OCI-LY7 (cell line): ENCODE results near the gene DRC7. TPM values are rescaled to one million over a fixed set of nuclear protein-coding genes. Genes with fewer than 3 reads are reported as not detected.
A peak's percentile ranks its signal among the peaks of the same experiment; 100 is the strongest.

Experiments used
- BruUV-seq: library from RNA; stranded (reverse); fragments of 400-500 nt; replicated peaks from 2 replicates; lab custom pipeline; 2021; lab: Mats Ljungman, UMichigan
- CTCF ChIA-PET: fragments of 300-600 bp; sonication (Branson Sonifier 250); formaldehyde crosslinking; loops from one replicate; lab custom pipeline; 2022; ENCODE audit warnings: antibody characterized with exemption; ENCODE audit not compliant: unreplicated experiment; lab: Charles Lee
- POLR2A ChIA-PET: fragments of 300-600 bp; sonication (Branson Sonifier 250); formaldehyde crosslinking; loops from one replicate; lab custom pipeline; 2022; ENCODE audit warnings: antibody characterized with exemption; lab: Charles Lee
- DNase-seq: peaks from one replicate; pipeline ENCODE4 v3.0.0-alpha.2; 2015; ENCODE audit warnings: low spot score
- H2AFZ ChIP-seq: fragments of 200-600 bp; sonication (generic), shearing (Covaris generic); 2 replicates; pipeline ENCODE4 v1.6.1; 2014; ENCODE audit warnings: mild to moderate bottlenecking, antibody characterized with exemption, low read length, moderate library complexity
- H3K27ac ChIP-seq: fragments of 200-600 bp; sonication (generic); 2 replicates; pipeline ENCODE4 v1.5.1; 2014; ENCODE audit warnings: mixed run types, low read depth, mild to moderate bottlenecking, moderate library complexity, low read length, inconsistent platforms; ENCODE audit not compliant: poor library complexity, severe bottlenecking
- H3K36me3 ChIP-seq: fragments of 200-600 bp; sonication (generic); 2 replicates; pipeline ENCODE4 v1.6.1; 2014; ENCODE audit warnings: mild to moderate bottlenecking, antibody characterized with exemption, low read length, moderate library complexity, mixed read lengths; ENCODE audit not compliant: insufficient read depth
- H3K4me1 ChIP-seq: fragments of 200-600 bp; sonication (generic); 2 replicates; pipeline ENCODE4 v1.5.1; 2014; ENCODE audit warnings: mild to moderate bottlenecking, low read length; ENCODE audit not compliant: insufficient read depth, poor library complexity, severe bottlenecking
- H3K4me2 ChIP-seq: fragments of 200-600 bp; sonication (generic); 2 replicates; pipeline ENCODE4 v1.6.1; 2014; ENCODE audit warnings: mild to moderate bottlenecking, low read length
- H3K4me3 ChIP-seq: fragments of 200-600 bp; sonication (generic); 2 replicates; pipeline ENCODE4 v1.5.1; 2014; ENCODE audit warnings: mild to moderate bottlenecking, low read depth, low read length; ENCODE audit not compliant: poor library complexity, severe bottlenecking
- H3K79me2 ChIP-seq: fragments of 200-600 bp; sonication (generic); 2 replicates; pipeline ENCODE4 v1.6.1; 2016; ENCODE audit warnings: low read depth, mild to moderate bottlenecking, low read length, moderate library complexity, mixed read lengths; ENCODE audit not compliant: insufficient read depth
- H3K9me2 ChIP-seq: fragments of 200-600 bp; sonication (generic); 2 replicates; pipeline ENCODE4 v1.6.1; 2016; ENCODE audit warnings: mild to moderate bottlenecking, low read length, mixed read lengths; ENCODE audit not compliant: insufficient read depth
- H3K9me3 ChIP-seq: fragments of 200-600 bp; sonication (generic); 2 replicates; pipeline ENCODE4 v1.6.1; 2014; ENCODE audit warnings: mild to moderate bottlenecking, mixed run types, low read length, mixed read lengths
- H4K20me1 ChIP-seq: fragments of 200-600 bp; sonication (generic); 2 replicates; pipeline ENCODE4 v1.6.1; 2014; ENCODE audit warnings: mild to moderate bottlenecking, antibody characterized with exemption, low read length, moderate library complexity, mixed read lengths; ENCODE audit not compliant: insufficient read depth
- EZH2phosphoT487 ChIP-seq: fragments of 200-600 bp; sonication (generic); IDR thresholded peaks from 2 replicates; pipeline ENCODE4 v1.6.1; 2018; ENCODE audit warnings: low read depth, borderline replicate concordance, mild to moderate bottlenecking, mixed run types, antibody characterized with exemption, low read length, moderate library complexity, mixed read lengths
- intact Hi-C: fragments of 100-400 bp; cut with micrococcal nuclease; formaldehyde crosslinking; loops from one replicate; pipeline ENCODE4 v1.10.0; 2022; ENCODE audit not compliant: unreplicated experiment
- total RNA-seq, 2 experiments: library from RNA; depleted of rRNA in 1 of 2; stranded (reverse); fragments of >200 nt in 1 of 2; shearing (Covaris generic) in 1 of 2; gene quantifications; 2 replicates each; pipeline ENCODE4 v1.2.3, GENCODE V29; 2014 to 2022
- TF ChIP-seq, protein P1 (sequence below): fragments of 200-600 bp; sonication (generic); conservative IDR thresholded peaks from 2 replicates; pipeline ENCODE4 v1.5.1; 2014; ENCODE audit warnings: mild to moderate bottlenecking, antibody characterized with exemption, low read length, moderate library complexity, mixed read lengths

The DRC7 gene
- total RNA-seq, 2 experiments from 2014 or later, result 0.44 to 0.46 TPM

DNA sequence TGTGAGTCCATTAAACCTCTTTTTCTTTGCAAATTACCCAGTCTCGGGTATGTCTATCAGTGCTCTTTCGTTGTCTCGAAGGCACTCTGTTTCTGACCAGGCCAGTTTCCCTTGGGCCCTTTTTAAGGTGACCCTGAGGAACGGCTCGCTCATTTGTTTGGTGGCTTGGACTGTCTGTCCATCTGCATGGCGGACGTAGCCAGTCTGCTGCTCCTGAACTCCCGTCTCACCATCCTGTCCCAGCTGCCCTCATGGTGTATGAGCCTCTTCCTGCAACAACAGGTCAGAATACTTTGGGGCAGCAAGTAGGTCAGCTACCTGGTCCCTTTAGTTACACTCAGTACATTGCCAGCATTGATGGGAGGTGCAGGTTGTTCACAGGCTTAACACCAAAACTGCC, 19.0 kb downstream of the DRC7 start:
- no peak overlapping the region for H3K4me2 ChIP-seq
- no peak for DNase-seq
- no peak for TF ChIP-seq EZH2phosphoT487
- TF ChIP-seq, protein P1, sequence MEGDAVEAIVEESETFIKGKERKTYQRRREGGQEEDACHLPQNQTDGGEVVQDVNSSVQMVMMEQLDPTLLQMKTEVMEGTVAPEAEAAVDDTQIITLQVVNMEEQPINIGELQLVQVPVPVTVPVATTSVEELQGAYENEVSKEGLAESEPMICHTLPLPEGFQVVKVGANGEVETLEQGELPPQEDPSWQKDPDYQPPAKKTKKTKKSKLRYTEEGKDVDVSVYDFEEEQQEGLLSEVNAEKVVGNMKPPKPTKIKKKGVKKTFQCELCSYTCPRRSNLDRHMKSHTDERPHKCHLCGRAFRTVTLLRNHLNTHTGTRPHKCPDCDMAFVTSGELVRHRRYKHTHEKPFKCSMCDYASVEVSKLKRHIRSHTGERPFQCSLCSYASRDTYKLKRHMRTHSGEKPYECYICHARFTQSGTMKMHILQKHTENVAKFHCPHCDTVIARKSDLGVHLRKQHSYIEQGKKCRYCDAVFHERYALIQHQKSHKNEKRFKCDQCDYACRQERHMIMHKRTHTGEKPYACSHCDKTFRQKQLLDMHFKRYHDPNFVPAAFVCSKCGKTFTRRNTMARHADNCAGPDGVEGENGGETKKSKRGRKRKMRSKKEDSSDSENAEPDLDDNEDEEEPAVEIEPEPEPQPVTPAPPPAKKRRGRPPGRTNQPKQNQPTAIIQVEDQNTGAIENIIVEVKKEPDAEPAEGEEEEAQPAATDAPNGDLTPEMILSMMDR, result no peak
- H3K9me3 ChIP-seq, result no peaks in the 10 kb centered on the region
- no peaks in the 10 kb centered on the region for H3K9me2 ChIP-seq
- H3K79me2 ChIP-seq, result no peaks in the 10 kb centered on the region
- H4K20me1 ChIP-seq, result no peaks in the 10 kb centered on the region
- H2AFZ ChIP-seq, result no peak overlapping the region
- no peak overlapping the region for H3K27ac ChIP-seq
- H3K36me3 ChIP-seq, result no peaks in the 10 kb centered on the region
- BruUV-seq, result no TSS peak
- no peaks in the 10 kb centered on the region for H3K4me1 ChIP-seq
- intact Hi-C loops, result no loop called here
- CTCF ChIA-PET, result no interaction called here
- POLR2A ChIA-PET, result interaction anchor here (0.7 kb wide), 1 partner anchor 229 kb away, joined by 5 read pairs; no protein-coding TSS in a partner anchor
- H3K4me3 ChIP-seq, result no peak overlapping the region

DNA sequence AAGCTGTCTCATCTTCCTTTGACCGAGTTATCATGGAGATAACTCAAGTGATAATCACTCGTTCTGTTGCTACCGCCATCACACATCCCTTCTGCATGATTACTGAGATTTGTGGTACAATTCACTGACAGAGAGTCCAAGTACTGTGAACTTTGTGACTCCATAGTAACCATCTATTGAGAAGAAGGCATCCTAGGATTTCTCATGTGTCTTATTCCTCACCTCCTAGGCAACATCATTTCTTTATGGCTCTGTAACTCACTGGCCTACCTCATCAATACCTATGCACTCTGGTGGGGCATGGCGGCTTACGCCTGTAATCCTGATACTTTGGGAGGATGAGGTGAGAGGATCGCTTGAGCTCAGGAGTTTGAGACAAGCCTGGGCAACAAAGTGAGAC, 19.4 kb downstream of the DRC7 start:
- H3K27ac ChIP-seq, result no peak overlapping the region
- H3K9me2 ChIP-seq, result no peaks in the 10 kb centered on the region
- intact Hi-C loops, result no loop called here
- no peaks in the 10 kb centered on the region for H3K36me3 ChIP-seq
- BruUV-seq, result no TSS peak
- H4K20me1 ChIP-seq, result no peaks in the 10 kb centered on the region
- ChIA-PET CTCF (no interaction called here), POLR2A (interaction anchor here (0.7 kb wide), 1 partner anchor 228 kb away, joined by 5 read pairs; no protein-coding TSS in a partner anchor)
- H3K79me2 ChIP-seq, result no peaks in the 10 kb centered on the region
- no peak overlapping the region for H3K4me3 ChIP-seq
- H2AFZ ChIP-seq, result no peak overlapping the region
- no peak for DNase-seq
- H3K4me2 ChIP-seq, result no peak overlapping the region
- TF ChIP-seq, protein P1, result no peak
- TF ChIP-seq EZH2phosphoT487, result no peak
- H3K4me1 ChIP-seq, result no peaks in the 10 kb centered on the region
- no peaks in the 10 kb centered on the region for H3K9me3 ChIP-seq

DNA sequence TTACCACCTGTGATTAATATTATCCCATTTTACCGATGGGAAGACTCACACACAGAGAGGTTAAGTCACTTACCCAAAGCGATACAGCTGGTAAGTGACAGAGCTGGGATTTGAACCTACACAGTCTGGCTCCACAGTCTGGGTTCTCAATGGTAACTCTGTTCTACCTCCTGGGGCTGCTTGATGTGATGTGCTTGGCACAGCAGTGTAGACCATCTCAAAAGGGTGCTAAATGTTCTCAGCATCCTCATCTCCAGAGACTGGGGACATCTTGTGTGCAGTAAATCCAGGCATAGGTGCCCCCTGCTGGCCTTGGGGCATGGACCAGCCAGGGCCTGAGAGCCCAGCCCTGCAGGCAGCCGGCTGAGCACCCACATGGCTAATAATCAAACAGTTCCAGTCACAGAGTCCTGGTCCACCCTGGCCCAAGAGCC, 25.6 kb downstream of the DRC7 start:
- ChIA-PET CTCF (no interaction called here), POLR2A (no interaction called here)
- Histone ChIP-seq H4K20me1 (no peaks in the 10 kb centered on the region), H3K9me2 (no peaks in the 10 kb centered on the region), H3K9me3 (no peaks in the 10 kb centered on the region), H2AFZ (no peak overlapping the region), H3K4me2 (no peak overlapping the region), H3K36me3 (no peaks in the 10 kb centered on the region), H3K4me1 (no peaks in the 10 kb centered on the region), H3K4me3 (no peak overlapping the region), H3K79me2 (no peaks in the 10 kb centered on the region), H3K27ac (no peak overlapping the region)
- no peak for TF ChIP-seq EZH2phosphoT487
- TF ChIP-seq, protein P1, result peak; percentile 53
- no TSS peak for BruUV-seq
- peak; percentile 18 for DNase-seq
- intact Hi-C loops, result loop anchor here (1.0 to 5.0 kb wide), 3 partner anchors 71 to 143 kb away; no protein-coding TSS in a partner anchor
